Ishikawa (cell line): ENCODE results near the gene BOK.

ENCODE experiments used
- CEBPB ChIP-seq: IDR thresholded peaks from 2 replicates; pipeline ENCODE4 v1.6.1; 2012
- CREB1 ChIP-seq: IDR thresholded peaks from 2 replicates; pipeline ENCODE4 v1.6.1; 2012; ENCODE audit warnings: low read depth
- EGR1 ChIP-seq: IDR thresholded peaks from 2 replicates; pipeline ENCODE4 v1.6.1; 2012
- EP300 ChIP-seq: IDR thresholded peaks from 2 replicates; pipeline ENCODE4 v1.6.1; 2012; ENCODE audit warnings: borderline replicate concordance
- FOXM1 ChIP-seq: IDR thresholded peaks from 2 replicates; pipeline ENCODE4 v1.6.1; 2012; ENCODE audit warnings: low read depth, borderline replicate concordance
- MAX ChIP-seq: IDR thresholded peaks from 2 replicates; pipeline ENCODE4 v1.6.1; 2012
- NFIC ChIP-seq: IDR thresholded peaks from 2 replicates; pipeline ENCODE4 v1.6.1; 2012
- RAD21 ChIP-seq: IDR thresholded peaks from 2 replicates; pipeline ENCODE4 v1.6.1; 2012; ENCODE audit warnings: low read depth
- REST ChIP-seq: IDR thresholded peaks from 2 replicates; pipeline ENCODE4 v1.6.1; 2012; ENCODE audit warnings: low read depth, mild to moderate bottlenecking
- TAF1 ChIP-seq: IDR thresholded peaks from 2 replicates; pipeline ENCODE4 v1.6.1; 2012; ENCODE audit warnings: low read depth, mild to moderate bottlenecking
- TCF12 ChIP-seq: IDR thresholded peaks from 2 replicates; pipeline ENCODE4 v1.6.1; 2012; ENCODE audit warnings: low read depth
- TEAD4 ChIP-seq: IDR thresholded peaks from 2 replicates; pipeline ENCODE4 v1.6.1; 2012
- USF1 ChIP-seq: IDR thresholded peaks from 2 replicates; pipeline ENCODE4 v1.6.1; 2012
- YY1 ChIP-seq: IDR thresholded peaks from 2 replicates; pipeline ENCODE4 v1.6.1; 2012; ENCODE audit warnings: low read depth
- ZBTB7A ChIP-seq: IDR thresholded peaks from 2 replicates; pipeline ENCODE4 v1.6.1; 2012; ENCODE audit warnings: low read depth

Gene BOK

GRCh38 chr2:241568726-241569125 lies 10.2 kb downstream of the BOK start:
- TF ChIP-seq TCF12: no peak
- no peak for TF ChIP-seq CREB1
- TF ChIP-seq TEAD4: no peak
- TF ChIP-seq USF1: no peak
- no peak for TF ChIP-seq NFIC
- TF ChIP-seq EGR1: no peak
- TF ChIP-seq MAX: no peak
- no peak for TF ChIP-seq TAF1
- no peak for TF ChIP-seq FOXM1
- TF ChIP-seq YY1: no peak
- TF ChIP-seq ZBTB7A: no peak
- TF ChIP-seq CEBPB: no peak
- TF ChIP-seq REST: no peak
- no peak for TF ChIP-seq RAD21
- TF ChIP-seq EP300: no peak

GRCh38 chr2:241569831-241570281 lies 11.3 kb downstream of the BOK start:
- TF ChIP-seq FOXM1: no peak
- TF ChIP-seq NFIC: no peak
- TF ChIP-seq REST: no peak
- TF ChIP-seq RAD21: no peak
- TF ChIP-seq YY1: no peak
- TF ChIP-seq CEBPB: no peak
- no peak for TF ChIP-seq CREB1
- TF ChIP-seq USF1: no peak
- no peak for TF ChIP-seq TAF1
- TF ChIP-seq TCF12: no peak
- no peak for TF ChIP-seq EGR1
- no peak for TF ChIP-seq ZBTB7A
- TF ChIP-seq EP300: no peak
- no peak for TF ChIP-seq TEAD4
- TF ChIP-seq MAX: no peak

GRCh38 chr2:241570961-241571581 lies 12.5 kb downstream of the BOK start:
- no peak for TF ChIP-seq USF1
- TF ChIP-seq CREB1: no peak
- TF ChIP-seq EGR1: no peak
- TF ChIP-seq TEAD4: no peak
- TF ChIP-seq REST: no peak
- no peak for TF ChIP-seq RAD21
- no peak for TF ChIP-seq TCF12
- no peak for TF ChIP-seq TAF1
- no peak for TF ChIP-seq NFIC
- TF ChIP-seq ZBTB7A: no peak
- TF ChIP-seq EP300: no peak
- no peak for TF ChIP-seq YY1
- no peak for TF ChIP-seq FOXM1
- no peak for TF ChIP-seq MAX
